HG03139 (cell line): ENCODE data around the gene SLC44A5.
"Not testable (repeated sequence)": the region's sequence is repeated elsewhere in the genome, so short reads cannot be mapped to it uniquely, and the experiment has no call there.

Source experiments
- ATAC-seq: cut with Tn5 transposase; IDR thresholded peaks from one replicate; pipeline ENCODE4 v1.9.1; 2021; ENCODE audit not compliant: unreplicated experiment

The SLC44A5 gene

GRCh38 chr1:75522389-75522788 is 88.5 kb downstream of the SLC44A5 start:
- ATAC-seq, result no peak

- no peak for ATAC-seq
Observed at GRCh38 chr1:75521658-75522057, 89.3 kb downstream of the SLC44A5 start.

DNA sequence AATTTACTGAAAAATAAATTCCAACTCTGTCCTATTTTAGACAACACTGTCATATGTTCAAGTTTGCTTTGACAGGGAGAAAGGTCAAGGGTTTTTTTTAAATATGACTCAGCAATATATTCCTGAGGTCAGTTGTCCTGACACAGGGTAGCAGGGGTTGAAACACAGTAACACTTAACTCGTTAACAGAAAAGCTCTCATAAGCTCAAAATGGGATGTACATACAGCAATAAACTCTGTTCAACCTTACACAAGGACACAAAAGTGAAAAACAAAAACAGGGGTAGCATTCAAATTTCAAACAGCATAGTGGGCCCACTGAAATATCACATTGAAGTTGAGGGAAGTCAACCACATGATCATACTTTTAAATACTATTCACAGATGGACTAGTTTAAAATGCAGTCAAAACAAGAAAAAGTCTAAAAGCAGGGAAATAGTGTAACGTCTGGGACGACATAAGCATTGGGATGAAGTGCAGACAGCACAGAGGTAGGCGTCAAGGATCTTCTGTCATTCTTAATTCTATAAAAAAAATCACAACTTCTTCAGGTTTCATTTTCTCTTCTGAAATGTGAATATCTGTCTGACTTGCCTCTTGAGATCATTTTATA is 89.9 kb downstream of the SLC44A5 start:
- ATAC-seq, result no peak

DNA sequence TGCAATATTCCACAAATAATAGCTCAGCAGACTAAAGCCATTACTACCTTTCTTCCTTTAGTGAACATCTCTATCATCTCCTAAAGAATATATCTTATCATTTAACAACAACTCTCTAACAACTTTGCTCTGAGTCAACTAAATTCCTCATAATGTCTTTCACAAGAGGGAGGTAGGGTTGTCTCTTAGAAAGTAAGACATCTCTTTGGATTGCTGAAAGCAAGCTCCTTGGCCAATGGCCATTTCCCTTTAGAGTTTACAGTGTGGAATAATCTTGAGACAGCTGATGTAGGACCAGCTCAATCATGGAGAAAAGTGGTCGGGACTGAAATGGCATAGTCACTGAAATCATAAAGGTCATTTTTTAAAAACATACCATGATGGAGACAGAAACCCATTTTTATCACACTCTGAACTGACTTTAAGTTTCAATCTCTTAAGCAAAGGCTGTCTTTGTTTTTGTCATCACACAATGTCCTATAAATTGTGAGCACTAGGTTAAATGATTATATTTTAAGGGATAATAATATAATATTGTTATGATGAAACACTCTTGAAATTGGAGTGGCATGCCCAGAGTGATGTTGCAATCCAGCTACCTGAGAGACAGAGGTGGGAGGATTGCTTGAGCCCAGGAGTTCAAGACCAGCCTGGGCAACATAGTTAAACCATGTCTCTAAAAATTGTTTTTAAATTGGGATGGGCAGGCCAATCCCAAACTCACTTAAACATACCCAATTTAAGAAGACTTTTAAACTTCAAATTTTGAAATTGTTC is 91.1 kb downstream of the SLC44A5 start:
- no peak for ATAC-seq

GRCh38 chr1:75518686-75519085 is 92.2 kb downstream of the SLC44A5 start:
- ATAC-seq, result no peak

DNA sequence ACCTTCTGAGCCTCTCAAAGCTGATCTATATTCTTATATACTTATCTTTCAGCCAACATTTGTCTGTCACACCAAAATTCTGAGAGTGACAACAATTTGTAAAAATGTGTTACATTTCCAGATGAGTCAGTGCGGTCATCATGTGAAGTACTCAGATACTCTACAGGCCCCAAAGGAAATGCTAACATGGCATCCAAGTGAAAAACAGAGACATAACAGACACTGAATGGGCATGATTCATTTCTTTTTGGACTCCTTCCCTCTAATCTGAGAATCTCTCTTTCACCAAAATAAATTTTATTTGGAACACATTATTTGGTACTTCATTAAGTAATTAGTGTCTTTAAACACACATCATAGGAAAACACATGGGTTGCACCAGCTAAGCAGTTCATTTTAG is 96.6 kb downstream of the SLC44A5 start:
- ATAC-seq, result no peak

GRCh38 chr1:75506976-75507375 is 103.9 kb downstream of the SLC44A5 start:
- ATAC-seq, result no peak

DNA sequence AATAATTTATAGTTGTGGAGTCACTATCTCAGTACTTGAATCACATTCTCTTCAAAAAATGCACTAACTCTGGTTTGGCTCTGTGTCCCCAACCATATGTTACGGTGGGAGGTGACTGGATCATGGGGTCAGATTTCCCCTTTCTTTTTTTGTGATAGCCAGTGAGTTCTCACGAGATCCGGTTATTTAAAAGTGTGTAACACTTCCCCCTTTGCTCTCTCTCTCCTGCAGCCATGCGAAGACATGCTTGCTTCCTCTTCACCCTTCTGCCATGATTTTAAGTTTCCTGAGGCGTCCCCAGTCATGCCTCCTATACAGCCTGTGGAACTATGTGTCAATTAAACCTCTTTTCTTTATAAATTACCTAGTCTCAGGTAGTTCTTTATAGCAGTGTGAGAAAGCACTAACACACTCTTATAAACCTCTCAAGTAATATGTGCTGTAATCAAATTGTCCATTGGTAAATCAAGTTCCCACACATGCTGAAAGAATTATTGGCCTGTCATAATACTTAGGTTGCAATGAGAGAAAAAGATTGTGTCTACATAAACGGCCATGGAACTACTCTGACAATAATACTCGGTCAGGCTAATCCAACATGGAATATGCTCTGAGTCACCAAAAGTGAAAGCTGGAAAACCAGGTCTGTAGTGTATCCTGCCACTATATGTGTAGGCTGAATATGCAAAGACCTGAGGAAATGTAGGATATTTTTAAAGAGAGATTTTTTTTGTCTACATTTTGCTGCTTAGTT is 107.5 kb downstream of the SLC44A5 start:
- ATAC-seq, result no peak

DNA sequence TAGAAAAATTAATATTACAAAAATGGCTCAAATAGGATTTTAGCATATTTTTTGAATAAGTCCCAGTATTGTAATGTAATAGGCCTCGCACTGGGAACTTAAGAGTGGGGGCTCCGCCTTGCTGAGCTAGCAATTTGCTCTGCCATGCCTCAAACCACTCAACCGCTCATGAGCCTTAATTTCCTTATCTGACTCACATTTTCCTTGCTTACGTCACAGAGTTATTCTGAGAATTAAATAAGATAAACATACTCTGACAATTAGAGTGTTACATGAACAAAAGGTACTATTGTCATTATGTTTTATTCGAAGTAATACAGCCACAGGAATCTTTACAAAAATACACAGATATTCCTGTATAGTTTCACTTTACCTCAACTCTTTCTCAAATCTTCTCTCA is 108.1 kb downstream of the SLC44A5 start:
- no peak for ATAC-seq

GRCh38 chr1:75501577-75502295 is 109.2 kb downstream of the SLC44A5 start:
- ATAC-seq, result no peak

DNA sequence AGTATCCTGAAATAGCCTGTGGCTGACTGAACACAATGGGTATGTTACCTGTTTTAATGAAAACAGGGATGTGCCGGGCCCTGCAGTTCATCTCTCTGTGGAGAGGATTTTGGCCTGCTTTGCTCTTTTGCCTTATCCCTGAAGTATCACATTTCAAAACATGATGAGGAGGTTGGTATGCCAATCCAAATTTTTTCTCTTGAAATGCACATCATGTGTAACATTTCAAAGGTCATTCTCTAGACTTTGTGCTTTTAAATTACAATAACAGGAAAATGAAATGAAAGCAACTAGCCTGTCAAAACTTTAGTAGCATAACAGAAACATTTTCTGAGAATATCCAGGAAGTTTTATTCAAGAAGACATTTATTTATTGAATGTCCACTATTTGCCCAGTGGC is 118.9 kb downstream of the SLC44A5 start:
- ATAC-seq, result no peak

- no peak for ATAC-seq
Observed at GRCh38 chr1:75487399-75487798, 123.5 kb downstream of the SLC44A5 start.

DNA sequence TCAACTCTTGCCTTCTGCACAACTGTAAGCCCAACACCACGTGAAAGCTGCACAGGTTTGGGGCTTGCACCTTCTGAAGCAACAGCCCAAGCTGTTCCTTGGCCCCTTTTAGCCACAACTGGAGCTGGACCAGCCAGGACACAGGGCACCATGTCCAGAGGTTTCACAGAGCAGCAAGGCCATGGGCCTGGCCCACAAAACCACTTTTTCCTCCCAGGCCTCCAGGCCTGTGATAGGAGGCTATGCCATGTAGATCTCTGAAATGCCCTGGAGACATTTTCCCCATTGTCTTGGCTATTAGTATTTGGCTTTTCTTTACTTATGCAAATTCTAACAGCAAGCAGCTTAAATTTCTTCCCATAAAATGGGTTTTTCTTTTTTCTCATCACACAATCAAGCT is 126.1 kb downstream of the SLC44A5 start:
- no peak for ATAC-seq

GRCh38 chr1:75482951-75483350 is 128.0 kb downstream of the SLC44A5 start:
- ATAC-seq, result no peak

GRCh38 chr1:75476486-75476885 is 134.4 kb downstream of the SLC44A5 start:
- not testable (repeated sequence) for ATAC-seq

DNA sequence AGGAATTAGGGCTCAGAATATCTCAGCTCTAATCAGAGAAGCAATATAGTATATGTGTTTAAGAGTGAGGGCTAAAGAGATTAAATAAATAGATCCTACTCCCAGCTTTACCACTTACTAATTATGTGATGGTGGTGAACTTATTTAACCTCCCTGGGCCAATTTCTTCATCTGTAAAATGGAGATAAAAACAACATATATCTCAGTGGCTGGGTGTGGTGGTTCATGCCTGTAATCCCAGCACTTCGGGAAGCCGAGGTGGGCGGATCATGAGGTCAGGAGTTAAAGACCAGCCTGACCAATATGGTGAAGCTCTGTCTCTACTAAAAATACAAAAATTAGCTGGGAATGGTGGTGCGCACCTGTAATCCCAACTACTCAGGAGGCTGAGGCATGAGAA is 135.2 kb downstream of the SLC44A5 start:
- no peak for ATAC-seq

DNA sequence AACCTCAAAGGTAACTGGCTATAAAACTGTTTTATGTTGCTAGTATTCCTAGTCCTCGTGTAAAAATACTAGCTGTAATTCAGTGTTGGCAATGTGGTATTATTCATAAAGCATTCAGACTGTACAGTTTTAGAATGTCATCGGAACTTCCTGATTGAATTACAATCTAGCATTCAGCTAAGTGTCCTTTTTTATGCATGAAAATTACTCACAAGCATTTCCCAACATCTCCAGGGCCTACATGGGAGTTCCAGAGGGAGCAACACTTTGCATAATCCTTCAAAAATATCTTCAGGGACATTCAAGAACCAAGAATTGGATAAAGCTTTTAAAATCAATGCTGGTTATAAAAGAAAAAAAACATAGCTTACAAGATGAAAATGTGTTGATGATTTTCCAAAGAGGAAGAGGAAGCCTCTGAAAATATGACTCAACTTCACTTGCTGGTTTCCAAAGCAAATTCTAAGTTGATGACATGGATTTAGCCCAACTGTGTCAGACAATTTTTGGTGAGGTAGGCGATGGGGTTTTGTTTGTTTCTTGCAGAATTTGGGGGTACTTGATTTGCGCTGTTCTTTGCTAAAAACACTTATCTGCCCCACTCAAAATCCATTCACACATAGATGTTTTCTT is 137.8 kb downstream of the SLC44A5 start:
- ATAC-seq, result no peak

GRCh38 chr1:75472089-75472970 is 138.6 kb downstream of the SLC44A5 start:
- ATAC-seq, result no peak

GRCh38 chr1:75471252-75471651 is 139.7 kb downstream of the SLC44A5 start:
- ATAC-seq, result no peak

- ATAC-seq, result no peak
Observed at GRCh38 chr1:75470448-75470847, 140.5 kb downstream of the SLC44A5 start.
